RWPE1 (cell line): Measurements from ENCODE around the gene TDRD9.
"Not testable (repeated sequence)": the region's sequence is repeated elsewhere in the genome, so short reads cannot be mapped to it uniquely, and the experiment has no call there.

ENCODE experiments used
- CTCF ChIA-PET: fragments of 350-600 bp; sonication (Branson Sonifier 250); formaldehyde crosslinking; extraction: SDS; loops from one replicate; lab custom pipeline; 2021; lab: Yijun Ruan, JAX
- POLR2A ChIA-PET: fragments of 400-600 bp; formaldehyde crosslinking; extraction: SDS; loops from one replicate; lab custom pipeline; 2020; ENCODE audit warnings: antibody characterized with exemption; ENCODE audit not compliant: low non-redundant PET; lab: Yijun Ruan, JAX
- DNase-seq: peaks from one replicate; pipeline ENCODE4 v3.0.0; 2012; ENCODE audit warnings: low spot score
- H3K27ac ChIP-seq: fragments of 450-650 bp; 2 replicates; pipeline ENCODE4 v1.5.1; 2017
- CTCF ChIP-seq: fragments of 450-650 bp; conservative IDR thresholded peaks from 2 replicates; pipeline ENCODE4 v1.5.1; 2017; ENCODE audit warnings: low read depth, mild to moderate bottlenecking

TDRD9 gene

GRCh38 chr14:103887557-103888115, 40.6 kb upstream of the TDRD9 start:
- no peak for TF ChIP-seq CTCF
- no peak for DNase-seq
- no peak overlapping the region for H3K27ac ChIP-seq
- POLR2A ChIA-PET = no interaction called here
- CTCF ChIA-PET = interaction anchor here (0.6 kb wide), 1 partner anchor 10 kb away, joined by 5 read pairs; no protein-coding TSS in a partner anchor

GRCh38 chr14:103889002-103889312, 39.3 kb upstream of the TDRD9 start:
- POLR2A ChIA-PET = interaction anchor here (1.1 kb wide), 1 partner anchor 13 kb away, joined by 3 read pairs; no protein-coding TSS in a partner anchor
- CTCF ChIA-PET = not testable (repeated sequence)

GRCh38 chr14:103889313-103890051, 38.8 kb upstream of the TDRD9 start:
- peak; percentile 72 for DNase-seq
- ChIA-PET POLR2A (interaction anchor here (1.1 kb wide), 1 partner anchor 13 kb away, joined by 3 read pairs; no protein-coding TSS in a partner anchor), CTCF (interaction anchor here (0.6 to 2.2 kb wide), 3 partner anchors 11 to 42 kb away, joined by 3 to 7 read pairs (median 6); no protein-coding TSS in a partner anchor)
- TF ChIP-seq CTCF = no peak
- H3K27ac ChIP-seq = peak overlapping the region; percentile 69

More at GRCh38 chr14:103889002-103889312, 39.3 kb upstream of the TDRD9 start:
- not testable (repeated sequence) for DNase-seq
- H3K27ac ChIP-seq = peak overlapping the region; percentile 69

- ChIA-PET CTCF (interaction anchor here (0.6 to 2.2 kb wide), 3 partner anchors 11 to 41 kb away, joined by 3 to 7 read pairs (median 6); no protein-coding TSS in a partner anchor), POLR2A (no interaction called here)
- H3K27ac ChIP-seq = peak overlapping the region; percentile 69
Observed at GRCh38 chr14:103890052-103890371, 38.2 kb upstream of the TDRD9 start.

GRCh38 chr14:103890821-103891666, 37.2 kb upstream of the TDRD9 start:
- no peak for DNase-seq
- ChIA-PET CTCF (interaction anchor here (0.6 to 2.2 kb wide), 3 partner anchors 10 to 673 kb away, joined by 3 to 6 read pairs (median 4); no protein-coding TSS in a partner anchor), POLR2A (no interaction called here)
- H3K27ac ChIP-seq = peak overlapping the region; percentile 35
- TF ChIP-seq CTCF = no peak

More at GRCh38 chr14:103890052-103890371, 38.2 kb upstream of the TDRD9 start:
- no peak for DNase-seq
- TF ChIP-seq CTCF = no peak

- ChIA-PET POLR2A (no interaction called here), CTCF (interaction anchor here (0.6 kb wide), 1 partner anchor 673 kb away, joined by 3 read pairs; no protein-coding TSS in a partner anchor)
- no peak for DNase-seq
- peak overlapping the region; percentile 35 for H3K27ac ChIP-seq
- TF ChIP-seq CTCF = no peak
Observed at GRCh38 chr14:103891667-103892215, 36.5 kb upstream of the TDRD9 start.
